H1 (cell line): Measurements from ENCODE around the gene IGFALS. TPM values are rescaled to one million over a fixed set of nuclear protein-coding genes. Genes with fewer than 3 reads are reported as not detected.
A peak's percentile ranks its signal among the peaks of the same experiment; 100 is the strongest.

Source experiments
- CTCF ChIA-PET: fragments of 300-600 bp; sonication (Branson Sonifier 250); formaldehyde crosslinking; loops from one replicate; lab custom pipeline; 2021; ENCODE audit not compliant: partially characterized antibody; lab: Charles Lee
- POLR2A ChIA-PET: fragments of 300-600 bp; sonication (Branson Sonifier 250); formaldehyde crosslinking; loops from one replicate; lab custom pipeline; 2021; ENCODE audit warnings: inconsistent platforms; ENCODE audit not compliant: partially characterized antibody; lab: Charles Lee
- DNase-seq, 2 experiments: peaks; one replicate each; pipeline versions ENCODE4 v3.0.0 to v3.0.0-alpha.2; 2010 to 2022; ENCODE audit warnings: low spot score in 2 of 2, low read depth in 1 of 2, mixed read lengths in 1 of 2
- FAIRE-seq: peaks from 2 replicates; lab custom pipeline; 2011; peaks lifted over from hg19 to GRCh38; lab: Jason Lieb, UNC
- H2AFZ ChIP-seq: 2 replicates; pipeline ENCODE4 v1.8.1; 2012; ENCODE audit warnings: low read length, inconsistent platforms
- H2AK5ac ChIP-seq: 2 replicates; pipeline ENCODE4 v1.6.1; 2013; ENCODE audit warnings: low read depth, low read length
- H2BK120ac ChIP-seq: replicated peaks from 2 replicates; pipeline ENCODE3; 2013; ENCODE audit warnings: low read depth, low read length, inconsistent platforms
- H2BK12ac ChIP-seq: 2 replicates; pipeline ENCODE4 v1.6.1; 2013; ENCODE audit warnings: low read depth, low read length
- H2BK15ac ChIP-seq: 2 replicates; pipeline ENCODE4 v1.6.1; 2013; ENCODE audit warnings: low read length
- H2BK20ac ChIP-seq: 2 replicates; pipeline ENCODE4 v1.6.1; 2013; ENCODE audit warnings: low read length
- H2BK5ac ChIP-seq: 2 replicates; pipeline ENCODE4 v1.6.1; 2013; ENCODE audit warnings: low read depth, low read length
- H3K14ac ChIP-seq: 2 replicates; pipeline ENCODE4 v1.6.1; 2013; ENCODE audit warnings: inconsistent platforms; ENCODE audit not compliant: insufficient read length
- H3K18ac ChIP-seq: 2 replicates; pipeline ENCODE4 v1.6.1; 2013; ENCODE audit warnings: low read length; ENCODE audit errors: extremely low read depth
- H3K23ac ChIP-seq: 2 replicates; pipeline ENCODE4 v1.6.1; 2013; ENCODE audit warnings: inconsistent platforms; ENCODE audit not compliant: insufficient read length
- H3K23me2 ChIP-seq: 2 replicates; pipeline ENCODE4 v1.6.1; 2013; ENCODE audit warnings: low read depth, low read length
- H3K27ac ChIP-seq: 2 replicates; pipeline ENCODE4 v1.6.1; 2011; ENCODE audit warnings: low read depth, low read length, inconsistent platforms
- H3K27me3 ChIP-seq, 4 experiments: replicated peaks in 1 of 4; 1 replicate in 1 of 4; 2 replicates in 3 of 4; pipeline versions ENCODE4 v1.6.1 to v1.8.1; 2011 to 2013; ENCODE audit warnings: low read length in 3 of 4, mild to moderate bottlenecking in 3 of 4, inconsistent platforms in 2 of 4, mixed read lengths in 2 of 4, moderate library complexity in 1 of 4; ENCODE audit not compliant: control insufficient read depth in 3 of 4, insufficient read depth in 3 of 4; ENCODE audit errors: extremely low read depth in 1 of 4
- H3K36me3 ChIP-seq, 4 experiments: 2 replicates each; pipeline versions ENCODE4 v1.6.1 to v1.8.1; 2011 to 2013; ENCODE audit warnings: mild to moderate bottlenecking in 4 of 4, low read length in 3 of 4, moderate library complexity in 2 of 4, control low read depth in 1 of 4, inconsistent platforms in 1 of 4; ENCODE audit not compliant: insufficient read depth in 4 of 4, control insufficient read depth in 2 of 4
- H3K4ac ChIP-seq: replicated peaks from 2 replicates; pipeline ENCODE3; 2013; ENCODE audit warnings: low read length, low read depth, mixed read lengths, inconsistent platforms; ENCODE audit not compliant: insufficient read length
- H3K4me1 ChIP-seq, 4 experiments: replicated peaks in 1 of 4; 1 replicate in 1 of 4; 2 replicates in 3 of 4; pipeline versions ENCODE4 v1.6.1 to v1.8.1; 2011 to 2013; ENCODE audit warnings: low read length in 3 of 4, inconsistent platforms in 2 of 4, mixed read lengths in 1 of 4; ENCODE audit not compliant: insufficient read depth in 4 of 4, control insufficient read depth in 3 of 4
- H3K4me2 ChIP-seq, 2 experiments: 2 replicates each; pipeline versions ENCODE4 v1.6.1 to v1.8.1; 2011 to 2013; ENCODE audit warnings: low read depth in 2 of 2, low read length in 2 of 2, control low read depth in 1 of 2, inconsistent platforms in 1 of 2, mild to moderate bottlenecking in 1 of 2; ENCODE audit not compliant: insufficient read depth in 1 of 2
- H3K4me3 ChIP-seq, 4 experiments: fragments of 200-600, 300-600 bp in 1 of 4; sonication (generic), shearing (Covaris generic), sonication (Bioruptor Twin) in 1 of 4; 2 replicates each; pipeline versions ENCODE4 v1.5.1 to v1.8.1; 2011 to 2016; ENCODE audit warnings: low read length in 4 of 4, low read depth in 3 of 4, control low read depth in 2 of 4, inconsistent platforms in 2 of 4, mild to moderate bottlenecking in 2 of 4, mixed read lengths in 1 of 4, moderate library complexity in 1 of 4; ENCODE audit not compliant: insufficient read depth in 2 of 4; ENCODE audit errors: extremely low read depth in 1 of 4
- H3K56ac ChIP-seq: replicated peaks from 2 replicates; pipeline ENCODE3; 2013; ENCODE audit warnings: low read depth, mild to moderate bottlenecking, mixed read lengths, low read length, inconsistent platforms; ENCODE audit not compliant: insufficient read length
- H3K79me1 ChIP-seq: 2 replicates; pipeline ENCODE4 v1.6.1; 2013; ENCODE audit warnings: low read depth, low read length, control low read depth
- H3K79me2 ChIP-seq, 2 experiments: 2 replicates each; pipeline versions ENCODE4 v1.6.1 to v1.8.1; 2012 to 2013; ENCODE audit warnings: low read length in 2 of 2, mild to moderate bottlenecking in 2 of 2, inconsistent platforms in 1 of 2; ENCODE audit not compliant: insufficient read depth in 2 of 2, control insufficient read depth in 1 of 2
- H3K9ac ChIP-seq, 4 experiments: replicated peaks in 1 of 4; 1 replicate in 1 of 4; 2 replicates in 3 of 4; pipeline versions ENCODE4 v1.6.1 to v1.8.1; 2011 to 2013; ENCODE audit warnings: low read depth in 3 of 4, low read length in 3 of 4, control low read depth in 2 of 4, mild to moderate bottlenecking in 2 of 4, moderate library complexity in 2 of 4, inconsistent platforms in 1 of 4; ENCODE audit errors: extremely low read depth in 1 of 4
- H3K9me3 ChIP-seq, 2 experiments: 2 replicates each; pipeline versions ENCODE4 v1.6.1 to v1.8.1; 2012 to 2013; ENCODE audit warnings: mild to moderate bottlenecking in 2 of 2, moderate library complexity in 2 of 2, control low read depth in 1 of 2, inconsistent platforms in 1 of 2, low read depth in 1 of 2, low read length in 1 of 2, mixed read lengths in 1 of 2; ENCODE audit not compliant: insufficient read depth in 2 of 2
- H4K20me1 ChIP-seq, 2 experiments: replicated peaks in 1 of 2; 2 replicates each; pipeline versions ENCODE3 to v1.8.1; 2011 to 2013; ENCODE audit warnings: inconsistent platforms in 2 of 2, low read length in 2 of 2, mild to moderate bottlenecking in 1 of 2; ENCODE audit not compliant: insufficient read depth in 2 of 2, control insufficient read depth in 1 of 2
- H4K5ac ChIP-seq: 2 replicates; pipeline ENCODE4 v1.6.1; 2013; ENCODE audit warnings: low read length, low read depth, mixed read lengths, inconsistent platforms; ENCODE audit not compliant: insufficient read length
- H4K8ac ChIP-seq: 2 replicates; pipeline ENCODE4 v1.8.0; 2013; ENCODE audit warnings: mild to moderate bottlenecking, moderate library complexity, low read length, inconsistent platforms; ENCODE audit not compliant: insufficient read depth; ENCODE audit errors: extremely low read depth
- H4K91ac ChIP-seq: replicated peaks from 2 replicates; pipeline ENCODE3; 2013; ENCODE audit warnings: low read length, mixed read lengths, inconsistent platforms; ENCODE audit not compliant: insufficient read length
- E2F6 ChIP-seq: IDR thresholded peaks from 2 replicates; pipeline ENCODE4 v1.6.1; 2012; ENCODE audit warnings: inconsistent platforms
- POLR2A ChIP-seq, 2 experiments: IDR thresholded peaks; 1 replicate in 1 of 2; 2 replicates in 1 of 2; pipeline ENCODE4 v1.6.1; 2011; ENCODE audit warnings: low read depth in 2 of 2, low read length in 2 of 2, mild to moderate bottlenecking in 2 of 2; ENCODE audit errors: control extremely low read depth in 1 of 2
- WGBS, 2 experiments: shearing (Covaris generic) in 1 of 2; methylation state at CpG; one replicate each; pipeline versions ENCODE4 v1.1.6 to v1.1.7; 2013 to 2015; ENCODE audit warnings: low lambda C conversion rate in 2 of 2, mixed read lengths in 2 of 2, inconsistent platforms in 1 of 2, low coverage in 1 of 2, missing lambda C conversion rate in 1 of 2; ENCODE audit not compliant: insufficient replicate concordance in 2 of 2, insufficient coverage in 1 of 2, insufficient read length in 1 of 2; ENCODE audit errors: extremely low coverage in 1 of 2, missing lambda C conversion rate in 1 of 2; 5-methylcytosine and 5-hydroxymethylcytosine counted together
- polyA plus RNA-seq, 7 experiments: library from polyadenylated mRNA; depleted of rRNA in 3 of 7; stranded (reverse) in 5 of 7; unstranded in 2 of 7; fragments of >200 nt in 5 of 7; fragments of 200-250 nt in 2 of 7; gene quantifications; 1 replicate in 5 of 7; 2 replicates in 1 of 7; 4 replicates in 1 of 7; pipeline versions ENCODE4 v1.2.1 to v1.2.3, GENCODE V29; 2011 to 2013; ENCODE audit warnings: missing spikeins in 2 of 7, mixed read lengths in 2 of 7
- total RNA-seq: library from RNA; stranded (reverse); fragmentation: NEBNext Ultra II Directional; extraction: Animal tissue kit (Norgen Biotek cat#: 25700); gene quantifications from 2 replicates; pipeline ENCODE4 v1.2.1, GENCODE V29; 2021

The IGFALS gene
- total and polyA plus RNA-seq, 2 of the 8 experiments (the other 6 are each of a cell fraction or from before 2014, with no cell fraction given): not detected

GRCh38 chr16:1767116-1767994 is 26.1 kb downstream of the IGFALS start:
- WGBS, 2 experiments: 89% methylated on average over 34 of the region's 42 CpGs; no CpG with 5 or more reads in 1 of the 2 experiments
- Histone ChIP-seq H2BK120ac (no peak overlapping the region), H3K9me3 (no peaks in the 10 kb centered on the region; a peak in 1 of 4 replicates), H3K36me3 (peaks cover 3 to 37% (median 7%) of the 10 kb centered on the region in 4 experiments; a peak in 4 of 8 replicates), H2BK12ac (no peak overlapping the region), H2AFZ (no peak overlapping the region), H3K18ac (no peak overlapping the region), H3K9ac (no peak overlapping the region), H2BK15ac (no peak overlapping the region), H3K23ac (no peak overlapping the region), H3K56ac (no peak overlapping the region), H4K91ac (no peak overlapping the region), H3K4me2 (no peak overlapping the region), H4K20me1 (peaks cover 1 to 13% of the 10 kb centered on the region in 2 experiments), H3K79me1 (no peaks in the 10 kb centered on the region), H3K27me3 (no peaks in the 10 kb centered on the region; a peak in 1 of 7 replicates), H4K5ac (no peak overlapping the region), H2BK20ac (no peak overlapping the region), H3K27ac (no peak overlapping the region), H3K79me2 (peaks cover 0 to 5% of the 10 kb centered on the region in 2 experiments; a peak in 1 of 4 replicates), H3K4me3 (no peak overlapping the region), H2BK5ac (no peak overlapping the region), H2AK5ac (no peak overlapping the region), H3K14ac (no peak overlapping the region), H3K4ac (no peak overlapping the region), H3K23me2 (peaks cover 13% of the 10 kb centered on the region), H4K8ac (no peak overlapping the region), H3K4me1 (peaks cover 0 to 25% (median 14%) of the 10 kb centered on the region in 4 experiments; a peak in 5 of 7 replicates)
- TF ChIP-seq POLR2A (IDR thresholded peaks at IDR 0.05; ENCODE audit: control extremely low read depth in 1 of 2, low read depth in 2 of 2, low read length in 2 of 2) (0 out of 3 replicates have a peak, but pooled peaks of 1 of the 2 experiments have one; percentile 2), E2F6 (no peak)
- POLR2A ChIA-PET: interaction anchor here (5.9 to 13.5 kb wide), 2 partner anchors 8 to 12 kb away, joined by 29 to 246 read pairs; partner anchors contain the start of genes NUBP2 and SPSB3
- DNase-seq: no peak
- CTCF ChIA-PET: interaction anchor here (0.9 kb wide), 2 partner anchors 62 to 693 kb away, joined by 3 to 4 read pairs; partner anchors contain the start of genes MAPK8IP3 and TEDC2
- no peak for FAIRE-seq
